GM10266 (cell line): ENCODE results near the gene TMC7.

Experiments used
- DNase-seq: peaks from one replicate; pipeline ENCODE4 v3.0.0; 2012; ENCODE audit errors: extremely low spot score
- TF ChIP-seq, protein P1 (sequence below): IDR thresholded peaks from 2 replicates; pipeline ENCODE4 v1.5.1; 2012; ENCODE audit warnings: mild to moderate bottlenecking, low read depth; ENCODE audit not compliant: control insufficient read depth, insufficient read depth; ENCODE audit errors: missing control alignments

TMC7 gene

DNA sequence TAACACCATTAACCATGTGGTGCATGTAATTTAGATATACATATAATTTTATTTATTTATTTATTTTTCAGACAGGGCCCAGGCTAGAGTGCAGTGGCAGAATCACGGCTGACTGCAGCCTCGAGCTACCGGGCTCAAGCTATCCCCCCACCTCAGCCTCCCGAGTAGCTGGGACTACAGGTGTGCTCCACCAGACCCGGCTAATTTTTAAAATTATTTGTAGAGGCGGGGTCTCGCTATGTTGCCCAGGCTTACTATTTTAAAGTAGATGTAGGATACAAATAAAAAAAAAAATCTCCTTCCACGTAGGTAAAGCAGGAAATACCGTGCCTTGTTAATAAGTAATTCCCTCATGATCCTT is 83.2 kb downstream of the TMC7 start:
- DNase-seq, result no peak
- TF ChIP-seq, protein P1, sequence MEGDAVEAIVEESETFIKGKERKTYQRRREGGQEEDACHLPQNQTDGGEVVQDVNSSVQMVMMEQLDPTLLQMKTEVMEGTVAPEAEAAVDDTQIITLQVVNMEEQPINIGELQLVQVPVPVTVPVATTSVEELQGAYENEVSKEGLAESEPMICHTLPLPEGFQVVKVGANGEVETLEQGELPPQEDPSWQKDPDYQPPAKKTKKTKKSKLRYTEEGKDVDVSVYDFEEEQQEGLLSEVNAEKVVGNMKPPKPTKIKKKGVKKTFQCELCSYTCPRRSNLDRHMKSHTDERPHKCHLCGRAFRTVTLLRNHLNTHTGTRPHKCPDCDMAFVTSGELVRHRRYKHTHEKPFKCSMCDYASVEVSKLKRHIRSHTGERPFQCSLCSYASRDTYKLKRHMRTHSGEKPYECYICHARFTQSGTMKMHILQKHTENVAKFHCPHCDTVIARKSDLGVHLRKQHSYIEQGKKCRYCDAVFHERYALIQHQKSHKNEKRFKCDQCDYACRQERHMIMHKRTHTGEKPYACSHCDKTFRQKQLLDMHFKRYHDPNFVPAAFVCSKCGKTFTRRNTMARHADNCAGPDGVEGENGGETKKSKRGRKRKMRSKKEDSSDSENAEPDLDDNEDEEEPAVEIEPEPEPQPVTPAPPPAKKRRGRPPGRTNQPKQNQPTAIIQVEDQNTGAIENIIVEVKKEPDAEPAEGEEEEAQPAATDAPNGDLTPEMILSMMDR, result no peak

DNA sequence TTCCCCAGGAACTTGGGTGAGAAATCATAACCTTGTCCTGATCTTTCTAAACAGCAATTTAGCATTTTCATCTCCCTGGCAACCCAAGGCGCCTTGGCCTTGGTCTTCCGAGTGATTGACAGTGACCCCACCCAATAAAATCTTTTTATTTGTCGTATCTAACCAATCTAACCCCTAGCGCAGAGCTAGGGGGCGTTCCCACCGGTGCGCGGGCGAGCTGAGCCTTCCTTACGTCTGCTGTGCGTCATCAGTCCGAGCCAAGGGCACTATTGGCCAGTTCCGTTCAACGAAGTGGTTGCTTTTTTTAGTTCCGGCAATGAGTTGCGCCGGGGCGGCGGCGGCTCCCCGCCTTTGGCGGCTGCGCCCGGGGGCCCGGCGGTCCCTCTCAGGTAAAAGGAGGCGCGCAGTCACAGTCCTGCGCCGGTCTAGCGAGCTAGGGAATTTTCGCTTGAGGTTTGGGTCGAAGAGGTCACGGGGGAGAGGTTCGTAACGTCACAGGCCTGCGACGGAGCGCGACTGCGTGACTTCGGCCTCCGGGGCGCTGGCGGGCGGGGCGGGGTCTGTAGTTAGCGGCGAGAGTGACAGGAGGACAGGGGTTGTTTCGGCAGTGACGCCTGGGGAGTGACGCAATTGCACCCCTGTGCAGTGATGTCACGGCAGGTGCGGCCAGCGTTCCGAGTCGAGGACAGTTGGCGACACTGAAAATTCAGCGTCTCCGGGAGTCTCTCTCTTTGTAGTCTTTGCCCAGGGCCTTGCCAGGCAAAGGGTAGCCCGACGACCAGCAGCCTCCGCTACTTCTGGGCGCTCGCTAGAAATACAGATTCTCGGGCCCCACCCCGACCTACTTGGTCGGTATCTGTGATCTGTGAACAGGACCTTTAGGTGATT is 83.9 kb downstream of the TMC7 start, which contains the start of gene COQ7:
COQ7 (plus strand) TSS at position 266 of the 888 bp plus-strand sequence; CDS start at position 317, 51 bp downstream.
- DNase-seq, result peak; percentile 95
- TF ChIP-seq, protein P1, result no peak

DNA sequence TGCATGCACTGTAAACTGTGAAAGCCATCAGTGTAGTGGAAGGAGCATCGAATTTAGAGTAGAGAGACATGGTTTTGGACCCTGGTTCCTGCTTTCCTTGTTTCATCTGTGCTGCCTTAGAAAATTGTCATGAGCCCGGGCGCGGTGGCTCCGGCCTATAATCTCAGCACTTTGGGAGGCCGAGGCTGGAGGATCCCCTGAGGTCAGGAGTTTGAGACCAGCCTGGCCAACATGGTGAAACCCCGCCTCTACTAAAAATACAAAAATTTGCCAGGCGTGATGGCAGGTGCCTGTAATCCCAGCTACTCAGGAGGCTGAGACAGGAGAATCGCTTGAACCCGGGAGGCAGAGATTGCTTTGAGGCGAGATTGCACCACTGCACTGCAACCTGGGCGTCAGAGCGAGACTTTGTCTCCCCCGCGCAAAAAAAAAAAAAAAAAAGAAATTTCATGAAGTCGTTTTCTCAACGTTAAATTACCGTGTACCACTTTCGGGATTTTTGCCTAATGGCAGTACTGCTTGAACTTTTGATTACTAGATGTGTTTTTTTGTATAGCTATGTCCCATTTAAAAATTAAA is 84.6 kb downstream of the TMC7 start:
- no peak for DNase-seq
- TF ChIP-seq, protein P1, result no peak

DNA sequence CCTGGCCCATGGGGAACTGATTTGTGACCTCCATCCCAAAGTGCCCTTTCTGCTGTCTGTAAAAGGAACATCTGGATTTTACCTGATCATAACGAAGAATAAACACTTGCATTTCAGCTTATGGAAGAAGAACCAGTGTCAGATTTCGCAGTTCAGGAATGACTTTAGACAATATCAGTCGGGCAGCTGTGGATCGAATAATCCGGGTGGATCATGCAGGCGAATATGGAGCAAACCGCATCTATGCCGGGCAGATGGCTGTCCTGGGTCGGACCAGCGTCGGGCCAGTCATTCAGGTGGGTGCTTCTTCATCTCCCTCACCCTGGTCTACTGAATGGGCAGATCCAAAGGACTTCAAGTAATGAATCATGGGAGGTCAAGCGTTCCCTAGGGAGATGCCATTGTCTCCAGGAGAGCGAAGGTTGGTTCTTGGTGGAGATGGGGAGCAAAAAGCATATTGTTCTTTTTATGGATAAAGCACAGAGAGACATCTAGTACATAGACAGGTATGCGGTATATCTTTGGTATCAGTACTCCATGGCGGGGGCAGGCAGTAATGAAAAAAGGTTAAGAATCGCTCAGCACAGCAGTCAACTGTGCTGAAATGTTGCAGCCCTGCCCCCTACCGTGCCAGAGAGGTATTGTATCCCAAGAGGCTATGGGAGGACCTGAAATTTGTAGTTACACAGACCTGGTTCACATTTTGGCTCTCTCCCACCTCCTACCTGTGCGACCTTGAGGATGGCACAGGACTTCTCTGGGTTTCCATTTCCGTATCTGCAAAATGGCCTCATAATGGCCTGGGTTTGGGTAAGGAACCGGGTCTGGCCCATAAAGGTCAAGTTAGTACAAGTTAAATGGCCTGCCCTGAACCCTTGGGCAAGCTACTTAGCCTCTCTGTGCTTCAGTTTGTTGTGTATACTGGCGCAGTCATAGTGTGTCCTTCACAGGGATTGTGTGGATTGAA is 88.4 kb downstream of the TMC7 start:
- DNase-seq, result peak; percentile 53
- TF ChIP-seq, protein P1, result peak; percentile 73

DNA sequence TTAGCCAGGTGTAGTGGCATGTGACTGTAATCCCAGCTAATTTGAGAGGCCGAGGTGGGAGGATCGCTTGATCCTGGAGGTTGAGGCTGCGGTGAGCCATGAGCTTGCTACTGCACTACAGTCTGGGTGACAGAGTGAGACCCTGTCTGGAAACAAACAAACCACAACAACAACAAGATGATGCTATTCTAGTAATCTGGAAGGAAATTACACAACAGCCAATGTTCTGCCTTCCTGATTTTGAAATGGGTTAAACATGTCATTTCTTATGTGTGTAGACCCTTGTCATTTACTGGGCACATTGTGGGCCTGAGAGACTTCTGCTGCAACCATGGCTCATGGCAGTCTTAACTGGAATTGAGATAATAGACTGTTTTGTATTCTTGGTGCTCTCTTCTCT is 89.6 kb downstream of the TMC7 start:
- TF ChIP-seq, protein P1, result no peak

DNA sequence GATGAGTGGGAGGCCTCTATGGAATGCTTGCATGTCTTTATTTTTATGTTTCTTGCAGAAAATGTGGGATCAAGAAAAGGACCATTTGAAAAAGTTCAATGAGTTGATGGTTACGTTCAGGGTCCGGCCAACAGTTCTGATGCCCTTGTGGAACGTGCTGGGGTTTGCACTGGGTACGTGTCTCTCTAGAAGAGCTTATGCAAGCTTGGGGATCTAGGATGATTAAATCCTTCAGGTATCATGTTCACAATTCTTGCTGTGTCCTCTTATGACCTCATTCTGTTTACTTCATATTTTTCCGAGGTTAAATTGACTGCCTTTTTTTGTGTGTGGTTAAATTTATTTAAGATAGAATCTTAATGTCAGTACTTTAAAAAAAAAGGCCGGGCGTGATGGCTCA is 90.1 kb downstream of the TMC7 start:
- TF ChIP-seq, protein P1, result no peak
- no peak for DNase-seq

More for the DNA sequence above, 89.6 kb downstream of the TMC7 start:
- DNase-seq, result no peak

DNA sequence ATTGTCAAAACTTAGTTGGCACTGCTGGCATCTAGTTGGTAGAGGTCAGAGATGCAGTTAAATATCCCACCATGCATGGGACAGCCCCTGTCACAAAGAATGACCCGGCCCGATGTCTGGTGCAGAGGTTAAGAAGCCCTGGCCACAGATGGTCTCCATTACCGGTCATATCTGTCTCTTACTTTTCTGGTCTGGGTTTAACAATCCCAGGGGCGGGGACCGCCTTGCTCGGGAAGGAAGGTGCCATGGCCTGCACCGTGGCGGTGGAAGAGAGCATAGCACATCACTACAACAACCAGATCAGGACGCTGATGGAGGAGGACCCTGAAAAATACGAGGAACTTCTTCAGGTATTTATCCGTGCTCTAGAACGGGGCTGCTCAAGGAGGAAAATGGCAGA is 91.8 kb downstream of the TMC7 start:
- TF ChIP-seq, protein P1, result no peak
- DNase-seq, result no peak
